T-helper 1 cell treated with Interleukin-12 subunit alpha and Interleukin-12 subunit beta and Interleukin-4 antibody, amounts not matched to agents 30 μg/mL and 1 μg/mL, for 36 hours (primary cell): Measurements from ENCODE around the gene GALNT2.

Experiments
- H3K27ac Mint-ChIP-seq: one replicate; pipeline ENCODE4 v1.8.0; 2021; ENCODE audit warnings: mild to moderate bottlenecking, mixed read lengths
- H3K27me3 Mint-ChIP-seq: one replicate; pipeline ENCODE4 v1.8.0; 2021; ENCODE audit warnings: low read depth, mixed read lengths
- H3K36me3 Mint-ChIP-seq: one replicate; pipeline ENCODE4 v1.8.0; 2021; ENCODE audit warnings: low read depth, mixed read lengths
- H3K4me1 Mint-ChIP-seq: one replicate; pipeline ENCODE4 v1.8.0; 2021; ENCODE audit warnings: low read depth, mixed read lengths
- H3K4me3 Mint-ChIP-seq: one replicate; pipeline ENCODE4 v1.8.0; 2021; ENCODE audit warnings: mild to moderate bottlenecking, moderate library complexity, mixed read lengths
- H3K9me3 Mint-ChIP-seq: one replicate; pipeline ENCODE4 v1.8.0; 2021; ENCODE audit warnings: mixed read lengths

Gene GALNT2

DNA sequence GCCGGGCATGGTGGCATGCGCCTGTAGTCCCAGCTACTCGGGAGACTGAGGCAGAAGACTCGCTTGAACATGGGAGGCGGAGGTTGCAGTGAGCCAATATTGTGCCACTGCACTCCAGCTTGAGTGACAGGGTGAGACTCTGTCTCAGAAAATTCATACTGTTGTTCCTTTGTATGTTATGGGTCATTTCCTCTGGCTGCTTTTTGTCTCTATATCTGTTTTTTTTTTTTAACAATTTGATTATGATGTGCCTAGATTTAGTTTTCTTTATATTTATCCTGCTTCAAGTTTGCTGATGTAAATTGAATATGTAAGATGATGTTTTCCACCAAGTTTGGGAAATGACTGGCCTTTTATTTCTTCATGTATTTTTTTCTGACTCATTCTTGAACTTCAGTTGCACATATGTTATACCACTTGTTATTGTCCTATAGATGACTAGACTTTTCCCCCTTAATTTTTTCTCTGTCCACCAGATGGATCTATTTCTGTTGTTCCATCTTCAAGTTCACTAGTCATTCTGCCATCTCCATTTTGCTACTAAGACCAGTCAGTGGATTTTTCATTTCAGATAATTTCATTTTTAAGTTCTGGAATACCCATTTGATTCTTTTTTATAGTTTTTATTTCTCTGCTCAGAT is 173.5 kb downstream of the GALNT2 start:
- Mint-ChIP-seq H3K9me3 (peaks cover 9% of the 10 kb centered on the region), H3K27ac (peak overlapping the region; percentile 27), H3K4me3 (no peak overlapping the region), H3K27me3 (no peaks in the 10 kb centered on the region), H3K36me3 (peaks cover 27% of the 10 kb centered on the region), H3K4me1 (peaks cover 14% of the 10 kb centered on the region)

- no peak overlapping the region for H3K27ac Mint-ChIP-seq
- peaks cover 15% of the 10 kb centered on the region for H3K4me1 Mint-ChIP-seq
- peaks cover 34% of the 10 kb centered on the region for H3K36me3 Mint-ChIP-seq
- H3K4me3 Mint-ChIP-seq, result no peak overlapping the region
- no peaks in the 10 kb centered on the region for H3K27me3 Mint-ChIP-seq
- peaks cover 9% of the 10 kb centered on the region for H3K9me3 Mint-ChIP-seq
Observed at GRCh38 chr1:230242326-230242725, 175.3 kb downstream of the GALNT2 start.

GRCh38 chr1:230243146-230243545 is 176.1 kb downstream of the GALNT2 start:
- no peak overlapping the region for H3K27ac Mint-ChIP-seq
- peaks cover 31% of the 10 kb centered on the region for H3K36me3 Mint-ChIP-seq

DNA sequence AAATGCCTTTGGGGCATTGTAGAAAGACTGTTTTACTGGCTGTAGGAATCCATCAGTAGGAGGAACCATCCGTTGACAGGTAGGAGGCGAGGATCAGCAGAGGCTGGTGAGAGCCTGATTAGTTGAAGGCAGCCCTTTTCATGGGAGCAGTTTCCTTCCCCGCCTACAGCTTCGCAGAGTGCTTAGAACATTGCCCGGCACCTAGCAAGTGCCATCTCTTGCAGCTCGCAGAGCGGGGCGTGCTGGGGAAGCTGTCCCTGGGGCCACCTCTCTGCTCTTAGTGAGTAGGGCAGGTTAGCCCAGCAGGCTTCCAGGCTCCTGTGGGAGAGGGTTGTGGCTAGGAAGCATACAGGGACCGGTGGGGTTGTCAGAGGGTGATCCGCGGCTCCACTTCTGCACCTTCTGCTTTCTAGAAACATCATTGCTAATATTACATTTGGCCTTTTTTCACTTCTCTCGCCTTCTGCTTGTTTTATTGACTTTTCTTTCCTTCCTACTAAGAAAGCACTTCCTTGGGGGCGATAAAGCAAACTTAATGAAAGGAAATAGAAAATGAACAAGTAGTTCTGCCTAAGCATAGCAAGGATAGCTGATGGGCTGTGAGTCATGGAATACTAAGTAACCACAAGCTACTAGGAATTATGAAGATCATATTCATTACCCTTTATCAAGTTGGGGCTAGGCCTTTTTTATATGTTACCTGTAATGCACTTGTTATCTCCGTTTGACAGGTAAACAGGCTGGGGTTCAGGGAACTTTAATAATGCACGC is 176.7 kb downstream of the GALNT2 start:
- H3K4me3 Mint-ChIP-seq, result no peak overlapping the region
- no peak overlapping the region for H3K27ac Mint-ChIP-seq
- H3K36me3 Mint-ChIP-seq, result peaks cover 33% of the 10 kb centered on the region
- H3K27me3 Mint-ChIP-seq, result no peaks in the 10 kb centered on the region
- peaks cover 16% of the 10 kb centered on the region for H3K4me1 Mint-ChIP-seq
- H3K9me3 Mint-ChIP-seq, result peaks cover 9% of the 10 kb centered on the region

More at GRCh38 chr1:230243146-230243545, 176.1 kb downstream of the GALNT2 start:
- H3K27me3 Mint-ChIP-seq, result no peaks in the 10 kb centered on the region
- no peak overlapping the region for H3K4me3 Mint-ChIP-seq
- H3K4me1 Mint-ChIP-seq, result peaks cover 15% of the 10 kb centered on the region
- H3K9me3 Mint-ChIP-seq, result peaks cover 9% of the 10 kb centered on the region

GRCh38 chr1:230246551-230246950 is 179.5 kb downstream of the GALNT2 start:
- H3K4me1 Mint-ChIP-seq, result peaks cover 9% of the 10 kb centered on the region
- peaks cover 24% of the 10 kb centered on the region for H3K36me3 Mint-ChIP-seq
- H3K4me3 Mint-ChIP-seq, result no peak overlapping the region
- no peaks in the 10 kb centered on the region for H3K9me3 Mint-ChIP-seq
- no peak overlapping the region for H3K27ac Mint-ChIP-seq
- H3K27me3 Mint-ChIP-seq, result no peaks in the 10 kb centered on the region

DNA sequence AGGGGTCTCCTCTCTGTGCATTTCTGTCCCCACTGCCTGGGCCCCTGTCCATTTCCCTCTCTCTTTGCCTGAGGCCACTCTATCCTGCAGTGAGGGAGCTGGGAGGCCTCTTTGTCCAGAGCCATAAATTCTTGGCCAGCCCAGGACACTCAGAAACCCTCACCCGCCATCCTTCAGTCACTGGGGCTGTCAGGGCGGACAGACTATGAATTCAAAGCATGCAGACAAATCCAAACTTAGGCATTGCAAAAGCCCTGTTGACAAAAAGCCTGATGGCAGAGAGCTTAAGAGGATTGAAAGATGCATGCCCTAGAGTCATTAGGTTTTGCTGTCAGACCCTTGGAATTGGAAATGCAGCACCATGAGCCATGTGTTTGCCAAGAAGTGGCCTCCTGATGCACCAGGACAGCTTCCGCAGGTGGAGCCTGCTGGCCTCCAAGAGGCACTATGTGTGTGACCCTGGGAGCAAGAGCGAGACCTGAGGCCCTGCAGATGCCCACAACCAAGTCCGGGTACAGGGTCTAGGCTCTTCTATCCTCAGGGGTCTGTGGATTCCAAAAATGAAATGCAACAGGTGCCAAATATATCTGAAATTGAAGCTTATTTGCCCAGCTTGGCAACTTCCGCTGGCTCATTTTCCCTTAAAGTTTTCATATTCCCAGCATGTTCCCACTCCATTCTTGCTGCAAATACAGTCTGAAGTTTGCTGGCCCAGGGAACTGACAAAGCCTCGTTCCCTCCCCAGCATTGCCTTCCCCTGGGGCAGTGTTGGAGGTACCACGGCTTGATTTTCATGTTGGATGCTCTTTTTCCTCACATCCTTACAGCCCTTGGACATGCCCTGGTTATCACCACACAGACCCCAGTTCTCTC is 181.2 kb downstream of the GALNT2 start:
- no peaks in the 10 kb centered on the region for H3K9me3 Mint-ChIP-seq
- peaks cover 19% of the 10 kb centered on the region for H3K36me3 Mint-ChIP-seq
- H3K4me3 Mint-ChIP-seq, result no peak overlapping the region
- peaks cover 7% of the 10 kb centered on the region for H3K4me1 Mint-ChIP-seq
- no peaks in the 10 kb centered on the region for H3K27me3 Mint-ChIP-seq
- no peak overlapping the region for H3K27ac Mint-ChIP-seq

GRCh38 chr1:230248889-230249270 is 181.8 kb downstream of the GALNT2 start:
- Mint-ChIP-seq H3K27ac (no peak overlapping the region), H3K4me1 (peaks cover 7% of the 10 kb centered on the region), H3K27me3 (no peaks in the 10 kb centered on the region), H3K36me3 (peaks cover 22% of the 10 kb centered on the region), H3K4me3 (no peak overlapping the region), H3K9me3 (no peaks in the 10 kb centered on the region)

- H3K27ac Mint-ChIP-seq, result no peak overlapping the region
- H3K4me1 Mint-ChIP-seq, result peaks cover 7% of the 10 kb centered on the region
- peaks cover 25% of the 10 kb centered on the region for H3K36me3 Mint-ChIP-seq
- H3K27me3 Mint-ChIP-seq, result no peaks in the 10 kb centered on the region
- H3K9me3 Mint-ChIP-seq, result no peaks in the 10 kb centered on the region
- no peak overlapping the region for H3K4me3 Mint-ChIP-seq
Observed at GRCh38 chr1:230249695-230250480, 182.8 kb downstream of the GALNT2 start.

DNA sequence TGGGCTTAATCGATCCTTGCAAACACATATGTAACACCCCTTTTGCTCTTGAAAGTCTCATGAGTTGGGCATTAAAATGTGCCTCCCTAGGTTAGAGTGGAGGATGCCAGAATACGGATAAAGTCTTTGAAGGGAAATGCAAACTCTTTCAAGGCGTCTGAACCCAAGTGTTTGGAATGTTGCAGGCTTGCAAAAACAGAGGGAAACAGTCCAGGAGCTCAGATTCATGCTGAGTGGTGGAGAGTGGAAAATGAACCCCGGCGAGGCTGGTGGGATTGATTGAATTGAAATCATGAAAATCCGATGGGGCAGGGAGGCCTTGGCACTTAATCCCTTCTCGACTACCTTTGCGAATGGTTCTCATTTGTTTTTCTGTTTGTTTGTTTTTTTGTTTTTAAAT is 183.6 kb downstream of the GALNT2 start:
- H3K9me3 Mint-ChIP-seq, result no peaks in the 10 kb centered on the region
- H3K4me1 Mint-ChIP-seq, result peaks cover 7% of the 10 kb centered on the region
- H3K27me3 Mint-ChIP-seq, result no peaks in the 10 kb centered on the region
- H3K4me3 Mint-ChIP-seq, result no peak overlapping the region
- H3K27ac Mint-ChIP-seq, result no peak overlapping the region
- H3K36me3 Mint-ChIP-seq, result peaks cover 26% of the 10 kb centered on the region

- Mint-ChIP-seq H3K9me3 (no peaks in the 10 kb centered on the region), H3K4me3 (no peak overlapping the region), H3K36me3 (peaks cover 23% of the 10 kb centered on the region), H3K4me1 (peaks cover 5% of the 10 kb centered on the region), H3K27me3 (no peaks in the 10 kb centered on the region), H3K27ac (no peak overlapping the region)
Observed at GRCh38 chr1:230251644-230252191, 184.7 kb downstream of the GALNT2 start.

DNA sequence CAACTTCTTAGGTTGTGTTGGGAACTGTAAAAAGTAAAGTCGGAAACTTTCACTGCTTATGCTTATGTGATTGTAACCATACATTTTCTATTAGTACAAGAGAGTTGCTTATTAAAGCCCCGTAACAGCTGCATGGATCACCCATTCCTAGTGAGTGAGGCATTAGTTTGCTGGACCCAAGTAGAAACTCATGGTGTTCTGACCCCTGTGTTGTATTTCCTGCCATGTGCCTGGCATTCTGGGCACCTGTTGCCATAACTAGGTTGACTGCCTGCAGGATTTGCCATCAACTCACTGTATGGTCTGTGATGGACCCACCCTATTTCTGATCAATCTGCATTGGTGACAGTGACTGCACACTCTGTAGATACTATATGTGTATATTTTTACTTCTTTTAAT is 186.1 kb downstream of the GALNT2 start:
- Mint-ChIP-seq H3K27ac (no peak overlapping the region), H3K36me3 (peaks cover 27% of the 10 kb centered on the region), H3K4me3 (no peak overlapping the region), H3K27me3 (no peaks in the 10 kb centered on the region), H3K9me3 (no peaks in the 10 kb centered on the region), H3K4me1 (peaks cover 5% of the 10 kb centered on the region)

- H3K36me3 Mint-ChIP-seq, result peaks cover 26% of the 10 kb centered on the region
- H3K27me3 Mint-ChIP-seq, result no peaks in the 10 kb centered on the region
- H3K9me3 Mint-ChIP-seq, result no peaks in the 10 kb centered on the region
- peaks cover 3% of the 10 kb centered on the region for H3K4me1 Mint-ChIP-seq
- no peak overlapping the region for H3K4me3 Mint-ChIP-seq
- no peak overlapping the region for H3K27ac Mint-ChIP-seq
Observed at GRCh38 chr1:230254265-230254664, 187.2 kb downstream of the GALNT2 start.

- H3K27ac Mint-ChIP-seq, result no peak overlapping the region
- H3K36me3 Mint-ChIP-seq, result peaks cover 27% of the 10 kb centered on the region
- H3K4me3 Mint-ChIP-seq, result no peak overlapping the region
- no peaks in the 10 kb centered on the region for H3K27me3 Mint-ChIP-seq
- no peaks in the 10 kb centered on the region for H3K9me3 Mint-ChIP-seq
- peaks cover 3% of the 10 kb centered on the region for H3K4me1 Mint-ChIP-seq
Observed at GRCh38 chr1:230255116-230255515, 188.1 kb downstream of the GALNT2 start.

DNA sequence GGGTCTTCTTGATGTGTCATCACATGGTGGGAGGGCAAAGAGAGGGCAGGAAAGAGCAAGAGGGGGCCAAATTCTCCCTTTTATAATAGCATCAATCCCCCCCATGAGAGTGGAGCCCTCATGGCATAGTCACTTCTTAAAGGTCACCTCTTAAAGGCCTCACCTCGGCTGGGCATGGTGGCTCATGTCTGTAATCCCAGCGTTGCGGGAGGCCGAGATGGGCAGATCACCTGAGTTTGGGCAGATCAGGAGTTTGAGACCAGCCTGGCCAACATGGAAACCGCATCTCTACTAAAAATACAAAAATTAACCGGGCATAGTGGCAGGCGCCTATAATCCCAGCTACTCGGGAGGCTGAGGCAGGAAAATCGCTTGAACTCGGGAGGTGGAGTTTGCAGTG is 189.0 kb downstream of the GALNT2 start:
- Mint-ChIP-seq H3K4me3 (no peak overlapping the region), H3K4me1 (peaks cover 3% of the 10 kb centered on the region), H3K27ac (no peak overlapping the region), H3K9me3 (no peaks in the 10 kb centered on the region), H3K27me3 (no peaks in the 10 kb centered on the region), H3K36me3 (peaks cover 27% of the 10 kb centered on the region)
